Brain microvascular endothelial cell (primary cell): ENCODE results near the gene TTLL3.

Source experiments
- DNase-seq: peaks from one replicate; pipeline ENCODE4 v3.0.0-alpha.2; 2020
- H3K27ac ChIP-seq: fragments of 250-450 bp; sonication (Bioruptor Pico); 2 replicates; pipeline ENCODE4 v1.5.1; 2020; ENCODE audit warnings: mild to moderate bottlenecking, moderate library complexity
- H3K27me3 ChIP-seq: fragments of 250-450 bp; sonication (Bioruptor Pico); replicated peaks from 2 replicates; pipeline ENCODE4 v1.5.1; 2020; ENCODE audit warnings: mild to moderate bottlenecking
- H3K36me3 ChIP-seq: fragments of 250-450 bp; sonication (Bioruptor Pico); replicated peaks from 2 replicates; pipeline ENCODE4 v1.5.1; 2020; ENCODE audit warnings: mild to moderate bottlenecking
- H3K4me3 ChIP-seq: 2 replicates; pipeline ENCODE4 v1.5.1; 2011; ENCODE audit warnings: low read depth, mild to moderate bottlenecking, control low read depth, low read length, moderate library complexity
- in situ Hi-C: cut with HindIII; loops from 2 replicates; pipeline ENCODE4 v1.10.0; 2017; ENCODE audit warnings: low sequenced_read_pairs, low pct_ligation_motif_present
- TF ChIP-seq, protein P1 (sequence below): IDR thresholded peaks from 2 replicates; pipeline ENCODE4 v1.5.1; 2011; ENCODE audit warnings: low read depth, mild to moderate bottlenecking, moderate library complexity, low read length, control low read depth, inconsistent platforms; ENCODE audit errors: missing control alignments

Gene TTLL3

DNA sequence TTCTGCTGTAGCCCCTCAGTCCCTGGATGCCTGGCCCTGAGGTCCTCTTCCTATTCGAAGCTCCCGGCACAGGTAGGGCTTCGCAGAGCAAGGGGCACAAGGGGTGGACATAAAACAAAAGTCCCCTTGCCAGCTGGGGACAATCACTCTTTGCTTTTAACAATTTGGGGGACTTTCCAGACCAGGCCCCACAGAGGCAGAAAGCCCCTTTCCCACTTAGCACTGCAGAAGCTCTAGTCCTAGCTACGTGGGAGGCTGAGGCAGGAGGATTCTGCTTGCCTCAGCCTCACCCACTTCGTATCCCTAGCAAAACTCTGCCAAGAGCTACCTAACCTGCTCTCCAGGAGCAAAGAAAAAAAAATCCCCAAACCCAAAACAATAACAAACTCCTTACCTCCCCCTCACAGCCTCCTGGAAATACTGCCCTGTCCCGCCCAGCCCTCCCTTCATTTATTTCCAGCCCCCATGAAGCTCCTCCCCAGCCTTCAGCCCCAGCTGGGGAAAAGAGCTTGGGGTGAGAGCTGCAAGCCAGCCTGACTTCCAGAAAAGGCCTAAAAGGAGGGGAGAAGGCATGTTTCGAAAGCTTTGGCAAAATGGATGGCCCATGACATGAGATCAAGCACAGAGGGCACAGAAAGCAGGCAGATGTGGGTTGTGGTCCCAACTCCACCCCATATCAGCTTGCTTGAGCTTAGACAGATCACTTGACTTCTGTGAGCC is 69.9 kb downstream of the TTLL3 start, which contains the start of gene CIDEC:
CIDEC (minus strand) TSS at position 424 of the 720 bp plus-strand sequence. CDS start 1,767 bp downstream, outside the sequence.
- no peak within 1 kb of the TSS for H3K27ac ChIP-seq
- no peak within 1 kb of the TSS for H3K4me3 ChIP-seq
- in situ Hi-C loops = no loop called here
- H3K36me3 ChIP-seq = no peaks in the 10 kb centered on the region
- TF ChIP-seq, protein P1, sequence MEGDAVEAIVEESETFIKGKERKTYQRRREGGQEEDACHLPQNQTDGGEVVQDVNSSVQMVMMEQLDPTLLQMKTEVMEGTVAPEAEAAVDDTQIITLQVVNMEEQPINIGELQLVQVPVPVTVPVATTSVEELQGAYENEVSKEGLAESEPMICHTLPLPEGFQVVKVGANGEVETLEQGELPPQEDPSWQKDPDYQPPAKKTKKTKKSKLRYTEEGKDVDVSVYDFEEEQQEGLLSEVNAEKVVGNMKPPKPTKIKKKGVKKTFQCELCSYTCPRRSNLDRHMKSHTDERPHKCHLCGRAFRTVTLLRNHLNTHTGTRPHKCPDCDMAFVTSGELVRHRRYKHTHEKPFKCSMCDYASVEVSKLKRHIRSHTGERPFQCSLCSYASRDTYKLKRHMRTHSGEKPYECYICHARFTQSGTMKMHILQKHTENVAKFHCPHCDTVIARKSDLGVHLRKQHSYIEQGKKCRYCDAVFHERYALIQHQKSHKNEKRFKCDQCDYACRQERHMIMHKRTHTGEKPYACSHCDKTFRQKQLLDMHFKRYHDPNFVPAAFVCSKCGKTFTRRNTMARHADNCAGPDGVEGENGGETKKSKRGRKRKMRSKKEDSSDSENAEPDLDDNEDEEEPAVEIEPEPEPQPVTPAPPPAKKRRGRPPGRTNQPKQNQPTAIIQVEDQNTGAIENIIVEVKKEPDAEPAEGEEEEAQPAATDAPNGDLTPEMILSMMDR = no peak
- no peaks in the 10 kb centered on the region for H3K27me3 ChIP-seq
- DNase-seq = no peak

DNA sequence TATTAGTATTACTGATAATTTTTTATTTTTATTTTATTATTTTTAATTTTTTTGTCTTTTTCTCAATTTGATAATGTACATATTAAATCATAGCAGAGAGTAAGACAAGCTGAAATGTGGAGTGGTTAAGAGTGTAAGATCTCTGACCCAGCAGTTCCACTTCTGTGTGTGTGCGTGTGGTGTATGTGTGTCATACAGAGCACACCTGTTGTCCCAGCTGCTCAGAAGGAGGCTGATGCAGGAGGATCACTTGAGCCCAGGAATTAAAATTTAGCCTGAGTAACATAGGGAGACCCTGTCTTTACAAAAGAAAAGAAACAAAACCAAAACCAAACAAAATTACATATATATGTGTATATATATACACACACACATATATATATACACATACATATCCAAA is 71.4 kb downstream of the TTLL3 start:
- in situ Hi-C loops = no loop called here
- Histone ChIP-seq H3K27ac (no peak overlapping the region), H3K4me3 (no peak overlapping the region), H3K36me3 (no peaks in the 10 kb centered on the region), H3K27me3 (no peaks in the 10 kb centered on the region)
- TF ChIP-seq, protein P1 = no peak
- no peak for DNase-seq

DNA sequence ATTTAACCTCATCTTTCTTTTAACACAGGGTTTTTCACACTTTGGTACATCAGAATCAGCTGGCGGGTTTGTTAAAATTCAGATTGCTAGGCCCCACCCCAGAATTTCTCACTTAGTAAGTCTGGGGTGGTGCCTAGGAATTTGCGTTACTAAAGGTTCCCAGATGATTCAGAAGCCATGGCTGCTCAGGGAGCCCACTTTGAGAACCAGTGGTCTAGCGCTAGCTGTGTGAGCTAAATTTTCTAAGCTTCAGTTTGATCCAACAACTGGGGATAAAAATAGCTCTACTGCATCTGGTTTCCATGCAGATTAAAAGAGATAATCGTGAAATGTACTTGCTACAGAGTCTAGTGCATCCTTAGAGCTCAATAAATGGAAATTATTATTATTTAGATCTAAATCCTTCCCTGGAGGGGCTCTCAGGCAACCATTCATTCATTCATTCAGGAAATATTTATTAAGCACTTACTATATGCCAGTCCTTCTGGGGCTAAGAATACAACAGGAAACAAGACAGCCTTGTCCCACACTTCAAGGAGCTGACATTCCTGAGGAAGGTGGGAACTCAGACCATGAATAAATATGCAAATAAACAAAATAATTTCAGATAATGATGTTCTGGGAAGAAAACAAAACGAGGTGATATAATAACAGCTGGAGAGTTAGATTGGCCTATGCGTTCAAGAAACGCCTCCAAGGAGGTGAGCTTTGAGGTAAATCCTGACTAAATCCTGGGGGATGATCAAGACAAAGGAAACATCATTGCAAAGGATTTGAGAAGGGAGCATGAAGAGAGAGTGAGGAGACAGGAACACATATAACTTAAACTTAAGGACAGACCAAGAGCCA is 73.9 kb downstream of the TTLL3 start:
- Histone ChIP-seq H3K4me3 (no peak overlapping the region), H3K27me3 (no peaks in the 10 kb centered on the region), H3K36me3 (no peaks in the 10 kb centered on the region), H3K27ac (peak overlapping the region; percentile 82)
- DNase-seq = peak; percentile 45
- in situ Hi-C loops = no loop called here
- TF ChIP-seq, protein P1 = no peak

DNA sequence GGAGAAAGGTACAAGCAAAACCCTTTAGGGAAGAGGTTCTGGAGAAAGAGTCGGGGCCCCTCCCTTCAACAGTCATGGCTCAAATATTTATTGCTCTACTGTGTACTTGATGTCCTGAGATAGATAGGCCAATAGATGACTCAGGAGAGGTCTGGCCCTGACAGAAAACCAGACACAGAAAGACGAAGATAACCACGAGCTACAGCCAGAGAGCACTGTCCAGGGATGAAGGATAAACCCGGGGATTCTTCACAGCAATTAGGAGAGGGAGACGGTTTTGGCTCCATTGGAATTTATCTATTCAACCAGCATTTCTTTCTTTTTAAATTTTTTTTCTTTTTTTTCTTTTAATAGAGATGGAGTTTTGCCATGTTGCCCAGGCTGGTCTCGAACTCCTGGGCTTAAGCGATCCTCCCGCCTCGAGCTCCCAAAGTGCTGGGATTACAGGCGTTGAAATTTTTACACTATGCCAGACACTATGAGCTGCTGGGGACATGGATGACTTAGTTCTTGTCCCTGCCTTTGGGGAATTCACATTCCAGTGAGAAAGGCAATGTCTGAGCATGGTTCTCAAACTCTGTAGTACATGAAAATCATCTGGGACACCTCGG is 74.6 kb downstream of the TTLL3 start:
- DNase-seq = peak; percentile 92
- in situ Hi-C loops = no loop called here
- Histone ChIP-seq H3K4me3 (no peak overlapping the region), H3K36me3 (no peaks in the 10 kb centered on the region), H3K27ac (peak overlapping the region; percentile 82), H3K27me3 (no peaks in the 10 kb centered on the region)
- TF ChIP-seq, protein P1 = no peak
